Ishikawa (cell line): ENCODE measurements around the gene CXorf51A.
"Not testable (repeated sequence)": the region's sequence is repeated elsewhere in the genome, so short reads cannot be mapped to it uniquely, and the experiment has no call there.

Experiments used
- CEBPB ChIP-seq: IDR thresholded peaks from 2 replicates; pipeline ENCODE4 v1.6.1; 2012
- CREB1 ChIP-seq: IDR thresholded peaks from 2 replicates; pipeline ENCODE4 v1.6.1; 2012; ENCODE audit warnings: low read depth
- EGR1 ChIP-seq: IDR thresholded peaks from 2 replicates; pipeline ENCODE4 v1.6.1; 2012
- EP300 ChIP-seq: IDR thresholded peaks from 2 replicates; pipeline ENCODE4 v1.6.1; 2012; ENCODE audit warnings: borderline replicate concordance
- FOXM1 ChIP-seq: IDR thresholded peaks from 2 replicates; pipeline ENCODE4 v1.6.1; 2012; ENCODE audit warnings: low read depth, borderline replicate concordance
- MAX ChIP-seq: IDR thresholded peaks from 2 replicates; pipeline ENCODE4 v1.6.1; 2012
- NFIC ChIP-seq: IDR thresholded peaks from 2 replicates; pipeline ENCODE4 v1.6.1; 2012
- RAD21 ChIP-seq: IDR thresholded peaks from 2 replicates; pipeline ENCODE4 v1.6.1; 2012; ENCODE audit warnings: low read depth
- REST ChIP-seq: IDR thresholded peaks from 2 replicates; pipeline ENCODE4 v1.6.1; 2012; ENCODE audit warnings: low read depth, mild to moderate bottlenecking
- TAF1 ChIP-seq: IDR thresholded peaks from 2 replicates; pipeline ENCODE4 v1.6.1; 2012; ENCODE audit warnings: low read depth, mild to moderate bottlenecking
- TCF12 ChIP-seq: IDR thresholded peaks from 2 replicates; pipeline ENCODE4 v1.6.1; 2012; ENCODE audit warnings: low read depth
- TEAD4 ChIP-seq: IDR thresholded peaks from 2 replicates; pipeline ENCODE4 v1.6.1; 2012
- USF1 ChIP-seq: IDR thresholded peaks from 2 replicates; pipeline ENCODE4 v1.6.1; 2012
- YY1 ChIP-seq: IDR thresholded peaks from 2 replicates; pipeline ENCODE4 v1.6.1; 2012; ENCODE audit warnings: low read depth
- ZBTB7A ChIP-seq: IDR thresholded peaks from 2 replicates; pipeline ENCODE4 v1.6.1; 2012; ENCODE audit warnings: low read depth

CXorf51A gene

GRCh38 chrX:146814644-146815043, at the start of gene CXorf51A:
Gene CXorf51A (minus strand): TSS chrX:146814744. CDS start chrX:146814723, 21 bp downstream.
- not testable (repeated sequence) for TF ChIP-seq TEAD4, NFIC, TAF1

- TF ChIP-seq NFIC (no peak), TCF12 (no peak), EP300 (no peak), FOXM1 (no peak), REST (no peak), TAF1 (no peak)
Observed at GRCh38 chrX:146863566-146863965, 49.0 kb upstream of the CXorf51A start.

- no peak for TF ChIP-seq NFIC
- no peak for TF ChIP-seq ZBTB7A
- TF ChIP-seq YY1, result no peak
- TF ChIP-seq MAX, result no peak
- TF ChIP-seq TAF1, result no peak
- TF ChIP-seq TCF12, result no peak
- no peak for TF ChIP-seq CEBPB
- TF ChIP-seq REST, result no peak
- TF ChIP-seq TEAD4, result no peak
- TF ChIP-seq EP300, result no peak
- TF ChIP-seq FOXM1, result no peak
- no peak for TF ChIP-seq RAD21
Observed at GRCh38 chrX:146854281-146854680, 39.7 kb upstream of the CXorf51A start.

- TF ChIP-seq EGR1 (no peak), NFIC (no peak), REST (no peak), RAD21 (no peak), EP300 (no peak), YY1 (no peak), USF1 (no peak), TEAD4 (no peak), TCF12 (no peak), CREB1 (no peak), MAX (no peak), TAF1 (no peak), FOXM1 (no peak), CEBPB (no peak), ZBTB7A (no peak)
Observed at GRCh38 chrX:146831994-146832393, 17.4 kb upstream of the CXorf51A start.

GRCh38 chrX:146809471-146809870, 5.1 kb downstream of the CXorf51A start, which contains the start of gene CXorf51B:
Gene CXorf51B (plus strand): TSS chrX:146809771. CDS start chrX:146809792, 21 bp downstream.
- TF ChIP-seq MAX, REST, CREB1: not testable (repeated sequence)
